RCC 7860 (cell line): ENCODE results near the gene MTCH1.
"Not testable (repeated sequence)": the region's sequence is repeated elsewhere in the genome, so short reads cannot be mapped to it uniquely, and the experiment has no call there.

ENCODE experiments used
- DNase-seq: peaks from one replicate; pipeline ENCODE4 v3.0.0-alpha.2; 2015; ENCODE audit warnings: low spot score
- FAIRE-seq: peaks from 2 replicates; lab custom pipeline; 2012; peaks lifted over from hg19 to GRCh38; lab: Jason Lieb, UNC

MTCH1 gene

GRCh38 chr6:36997811-36998722, 12.1 kb upstream of the MTCH1 start:
- FAIRE-seq = no peak
- DNase-seq = no peak

- FAIRE-seq, DNase-seq: not testable (repeated sequence)
Measured at GRCh38 chr6:36990401-36990800, 4.4 kb upstream of the MTCH1 start.

GRCh38 chr6:36989264-36989663, 3.3 kb upstream of the MTCH1 start:
- DNase-seq (no peak), FAIRE-seq (no peak)

- DNase-seq (no peak), FAIRE-seq (no peak)
Measured at GRCh38 chr6:36986704-36987047, 680 bp upstream of the MTCH1 start.

GRCh38 chr6:36985417-36985807, 584 bp downstream of the MTCH1 start:
- no peak for FAIRE-seq
- DNase-seq = no peak

- FAIRE-seq (no peak), DNase-seq (peak; percentile 9)
Measured at GRCh38 chr6:36984581-36985416, 1.2 kb downstream of the MTCH1 start.

GRCh38 chr6:36983538-36983937, 2.5 kb downstream of the MTCH1 start:
- DNase-seq = no peak
- no peak for FAIRE-seq

GRCh38 chr6:36980876-36981619, 4.9 kb downstream of the MTCH1 start:
- FAIRE-seq (no peak), DNase-seq (no peak)

GRCh38 chr6:36980129-36980528, 5.9 kb downstream of the MTCH1 start:
- DNase-seq (no peak), FAIRE-seq (no peak)

- FAIRE-seq = no peak
Measured at GRCh38 chr6:36979347-36979742, 6.7 kb downstream of the MTCH1 start.

GRCh38 chr6:36978421-36979346, 7.3 kb downstream of the MTCH1 start:
- no peak for FAIRE-seq

More at GRCh38 chr6:36979347-36979742, 6.7 kb downstream of the MTCH1 start:
- DNase-seq = no peak

GRCh38 chr6:36977470-36977941, 8.5 kb downstream of the MTCH1 start:
- FAIRE-seq = no peak
- DNase-seq = no peak

More at GRCh38 chr6:36978421-36979346, 7.3 kb downstream of the MTCH1 start:
- DNase-seq = no peak

GRCh38 chr6:36976931-36977330, 9.1 kb downstream of the MTCH1 start:
- FAIRE-seq = no peak
- DNase-seq = no peak

GRCh38 chr6:36976509-36976908, 9.5 kb downstream of the MTCH1 start:
- FAIRE-seq = no peak

GRCh38 chr6:36976007-36976264, 10.1 kb downstream of the MTCH1 start:
- FAIRE-seq = no peak
- no peak for DNase-seq

More at GRCh38 chr6:36976509-36976908, 9.5 kb downstream of the MTCH1 start:
- no peak for DNase-seq

GRCh38 chr6:36975231-36976006, 10.6 kb downstream of the MTCH1 start:
- DNase-seq = no peak
- FAIRE-seq = no peak

GRCh38 chr6:36973647-36974046, 12.3 kb downstream of the MTCH1 start:
- FAIRE-seq = no peak
- DNase-seq = no peak

GRCh38 chr6:36973190-36973589, 12.8 kb downstream of the MTCH1 start:
- FAIRE-seq (no peak), DNase-seq (no peak)

GRCh38 chr6:36971921-36972673, 13.9 kb downstream of the MTCH1 start:
- FAIRE-seq (no peak), DNase-seq (no peak)
